Measurements from ENCODE around the gene NPB. TPM values are rescaled to one million over a fixed set of nuclear protein-coding genes. Genes with fewer than 3 reads are reported as not detected.

Gene NPB
- polyA plus RNA-seq, 1 donor from 2014 or later: 1.3 TPM

DNA sequence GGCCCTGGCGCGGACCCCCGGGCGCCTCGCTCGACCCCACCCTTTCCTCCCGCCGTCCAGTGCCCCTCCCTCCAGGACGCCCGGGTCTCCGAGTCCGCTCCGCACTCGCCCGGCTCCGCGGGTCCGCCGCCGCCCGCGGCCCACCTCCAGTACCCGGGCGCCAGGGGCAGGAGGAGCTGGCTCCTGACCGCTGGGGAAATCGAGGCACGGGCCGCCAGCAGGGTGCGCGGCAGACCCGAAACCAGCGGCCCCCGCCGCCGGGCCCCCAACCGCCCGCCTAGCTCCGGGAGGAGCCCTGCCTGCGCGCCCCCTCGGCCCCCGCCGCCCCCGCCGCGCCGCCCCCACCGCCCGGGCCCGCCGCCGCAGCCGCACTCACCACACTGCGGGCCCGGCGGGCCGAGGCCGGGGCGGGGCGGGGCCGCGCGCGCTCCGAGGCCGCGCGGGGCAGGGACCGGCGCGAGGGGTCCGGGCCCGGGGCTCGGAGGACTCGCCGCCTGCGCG, 25.2 kb downstream of the NPB start:
- H3K27me3 ChIP-seq (ENCODE audit: insufficient read depth, low read depth, low read length): no peaks in the 10 kb centered on the region
- H3F3A ChIP-seq (ENCODE audit: insufficient read depth, low read length, poor library complexity, severe bottlenecking): no peaks in the 10 kb centered on the region
- no peaks in the 10 kb centered on the region for H3K36me3 ChIP-seq (ENCODE audit: insufficient read depth, low read length)
- TF ChIP-seq, protein P1, sequence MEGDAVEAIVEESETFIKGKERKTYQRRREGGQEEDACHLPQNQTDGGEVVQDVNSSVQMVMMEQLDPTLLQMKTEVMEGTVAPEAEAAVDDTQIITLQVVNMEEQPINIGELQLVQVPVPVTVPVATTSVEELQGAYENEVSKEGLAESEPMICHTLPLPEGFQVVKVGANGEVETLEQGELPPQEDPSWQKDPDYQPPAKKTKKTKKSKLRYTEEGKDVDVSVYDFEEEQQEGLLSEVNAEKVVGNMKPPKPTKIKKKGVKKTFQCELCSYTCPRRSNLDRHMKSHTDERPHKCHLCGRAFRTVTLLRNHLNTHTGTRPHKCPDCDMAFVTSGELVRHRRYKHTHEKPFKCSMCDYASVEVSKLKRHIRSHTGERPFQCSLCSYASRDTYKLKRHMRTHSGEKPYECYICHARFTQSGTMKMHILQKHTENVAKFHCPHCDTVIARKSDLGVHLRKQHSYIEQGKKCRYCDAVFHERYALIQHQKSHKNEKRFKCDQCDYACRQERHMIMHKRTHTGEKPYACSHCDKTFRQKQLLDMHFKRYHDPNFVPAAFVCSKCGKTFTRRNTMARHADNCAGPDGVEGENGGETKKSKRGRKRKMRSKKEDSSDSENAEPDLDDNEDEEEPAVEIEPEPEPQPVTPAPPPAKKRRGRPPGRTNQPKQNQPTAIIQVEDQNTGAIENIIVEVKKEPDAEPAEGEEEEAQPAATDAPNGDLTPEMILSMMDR (IDR thresholded peaks at IDR 0.05; ENCODE audit: poor library complexity, severe bottlenecking): no peak
- TF ChIP-seq EP300 (conservative IDR thresholded peaks at IDR 0.05; ENCODE audit: poor library complexity, severe bottlenecking) (no peak), MXI1 (conservative IDR thresholded peaks at IDR 0.05; ENCODE audit: poor library complexity, severe bottlenecking) (no peak), TAF1 (IDR thresholded peaks at IDR 0.05; ENCODE audit: low read depth) (no peak), RAD21 (conservative IDR thresholded peaks at IDR 0.05) (no peak), EZH2 (IDR thresholded peaks at IDR 0.05; ENCODE audit: borderline replicate concordance, insufficient read depth, low read length, poor library complexity, severe bottlenecking) (no peak), SMC3 (conservative IDR thresholded peaks at IDR 0.05; ENCODE audit: poor library complexity) (no peak), POLR2AphosphoS5 (IDR thresholded peaks at IDR 0.05) (no peak)
- TF ChIP-seq, protein P2, sequence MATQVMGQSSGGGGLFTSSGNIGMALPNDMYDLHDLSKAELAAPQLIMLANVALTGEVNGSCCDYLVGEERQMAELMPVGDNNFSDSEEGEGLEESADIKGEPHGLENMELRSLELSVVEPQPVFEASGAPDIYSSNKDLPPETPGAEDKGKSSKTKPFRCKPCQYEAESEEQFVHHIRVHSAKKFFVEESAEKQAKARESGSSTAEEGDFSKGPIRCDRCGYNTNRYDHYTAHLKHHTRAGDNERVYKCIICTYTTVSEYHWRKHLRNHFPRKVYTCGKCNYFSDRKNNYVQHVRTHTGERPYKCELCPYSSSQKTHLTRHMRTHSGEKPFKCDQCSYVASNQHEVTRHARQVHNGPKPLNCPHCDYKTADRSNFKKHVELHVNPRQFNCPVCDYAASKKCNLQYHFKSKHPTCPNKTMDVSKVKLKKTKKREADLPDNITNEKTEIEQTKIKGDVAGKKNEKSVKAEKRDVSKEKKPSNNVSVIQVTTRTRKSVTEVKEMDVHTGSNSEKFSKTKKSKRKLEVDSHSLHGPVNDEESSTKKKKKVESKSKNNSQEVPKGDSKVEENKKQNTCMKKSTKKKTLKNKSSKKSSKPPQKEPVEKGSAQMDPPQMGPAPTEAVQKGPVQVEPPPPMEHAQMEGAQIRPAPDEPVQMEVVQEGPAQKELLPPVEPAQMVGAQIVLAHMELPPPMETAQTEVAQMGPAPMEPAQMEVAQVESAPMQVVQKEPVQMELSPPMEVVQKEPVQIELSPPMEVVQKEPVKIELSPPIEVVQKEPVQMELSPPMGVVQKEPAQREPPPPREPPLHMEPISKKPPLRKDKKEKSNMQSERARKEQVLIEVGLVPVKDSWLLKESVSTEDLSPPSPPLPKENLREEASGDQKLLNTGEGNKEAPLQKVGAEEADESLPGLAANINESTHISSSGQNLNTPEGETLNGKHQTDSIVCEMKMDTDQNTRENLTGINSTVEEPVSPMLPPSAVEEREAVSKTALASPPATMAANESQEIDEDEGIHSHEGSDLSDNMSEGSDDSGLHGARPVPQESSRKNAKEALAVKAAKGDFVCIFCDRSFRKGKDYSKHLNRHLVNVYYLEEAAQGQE (IDR thresholded peaks at IDR 0.05; ENCODE audit: borderline replicate concordance): no peak
- H3K79me2 ChIP-seq (replicated peaks; ENCODE audit: insufficient read depth, low read length): peaks cover 23% of the 10 kb centered on the region
- H3K9ac ChIP-seq (ENCODE audit: low read length): peak overlapping the region; percentile 68
- no peaks in the 10 kb centered on the region for H4K20me1 ChIP-seq (ENCODE audit: insufficient read depth)
- no peaks in the 10 kb centered on the region for H3K9me2 ChIP-seq (ENCODE audit: insufficient read depth, low read length)
- H3K27ac ChIP-seq (ENCODE audit: low read length): no peak overlapping the region
- H3K9me3 ChIP-seq (ENCODE audit: low read length): no peaks in the 10 kb centered on the region
- H3K4me3 ChIP-seq (ENCODE audit: low read length): peak overlapping the region; percentile 72
- H2AFZ ChIP-seq (ENCODE audit: low read depth, low read length): no peak overlapping the region
- no peak overlapping the region for H3K4me2 ChIP-seq (ENCODE audit: low read length)

DNA sequence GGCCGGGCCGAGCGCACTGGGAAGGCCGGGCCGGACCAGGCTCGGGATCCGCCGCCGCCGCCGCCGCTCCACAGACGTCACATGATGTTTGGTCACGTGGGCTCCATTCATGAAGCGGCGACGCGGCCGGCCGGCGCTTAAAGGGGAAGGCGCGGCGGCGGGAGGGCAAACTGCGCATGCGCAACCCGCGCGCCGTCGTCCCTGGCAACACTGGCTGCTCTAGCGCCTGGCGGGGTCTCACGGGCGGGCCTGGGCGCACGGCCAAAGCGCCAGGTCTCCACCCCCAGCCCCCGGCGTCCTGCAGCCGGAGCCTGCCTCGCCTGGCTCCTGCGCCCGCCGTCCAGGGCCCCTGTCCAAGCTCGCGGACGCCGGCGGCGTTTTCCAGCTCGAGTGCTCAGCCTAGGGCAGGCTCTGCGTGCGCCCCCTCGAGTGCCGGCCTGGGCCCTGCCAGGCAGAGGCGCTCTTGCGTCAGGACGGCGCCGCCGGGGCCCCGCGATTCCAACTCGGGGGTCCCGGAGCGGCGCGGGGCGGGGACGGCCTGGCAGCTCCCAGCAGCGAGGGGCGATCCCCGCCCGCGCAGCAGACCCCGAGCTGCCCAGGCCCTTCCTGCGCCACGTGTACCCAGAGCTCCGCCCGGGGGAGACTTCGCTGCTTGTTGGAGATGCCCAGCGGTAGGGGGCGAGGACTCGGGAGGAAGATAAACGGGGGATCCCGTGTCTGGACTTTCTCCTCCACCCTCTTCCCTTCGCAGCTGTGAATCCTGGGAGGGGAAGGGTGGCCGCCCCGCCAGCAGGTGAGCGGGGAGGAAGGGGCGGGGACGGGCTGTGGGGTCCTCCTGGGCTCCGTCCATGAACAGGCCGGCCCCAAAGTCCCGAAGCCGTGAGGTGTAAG, 25.9 kb downstream of the NPB start, which contains the start of gene MAFG:
TSS of gene MAFG (minus strand) at position 83 of the 891 bp plus-strand sequence. CDS start 4,550 bp downstream, outside the sequence.
- H3K4me3 ChIP-seq (ENCODE audit: low read length): peak within 1 kb of the TSS; percentile 72
- no peaks in the 10 kb centered on the region for H4K20me1 ChIP-seq (ENCODE audit: insufficient read depth)
- H3K79me2 ChIP-seq (replicated peaks; ENCODE audit: insufficient read depth, low read length): peaks cover 23% of the 10 kb centered on the region
- TF ChIP-seq, protein P2 (IDR thresholded peaks at IDR 0.05; ENCODE audit: borderline replicate concordance): no peak
- TF ChIP-seq SMC3 (conservative IDR thresholded peaks at IDR 0.05; ENCODE audit: poor library complexity) (peak; percentile 73), MXI1 (conservative IDR thresholded peaks at IDR 0.05; ENCODE audit: poor library complexity, severe bottlenecking) (peak; percentile 91), EP300 (conservative IDR thresholded peaks at IDR 0.05; ENCODE audit: poor library complexity, severe bottlenecking) (no peak), TAF1 (IDR thresholded peaks at IDR 0.05; ENCODE audit: low read depth) (no peak), RAD21 (conservative IDR thresholded peaks at IDR 0.05) (peak; percentile 67), POLR2AphosphoS5 (IDR thresholded peaks at IDR 0.05) (peak; percentile 83), EZH2 (IDR thresholded peaks at IDR 0.05; ENCODE audit: borderline replicate concordance, insufficient read depth, low read length, poor library complexity, severe bottlenecking) (no peak)
- TF ChIP-seq, protein P1 (IDR thresholded peaks at IDR 0.05; ENCODE audit: poor library complexity, severe bottlenecking): peak; percentile 94
- no peak within 1 kb of the TSS for H3K27ac ChIP-seq (ENCODE audit: low read length)
- peak within 1 kb of the TSS; percentile 73 for H3K4me2 ChIP-seq (ENCODE audit: low read length)
- H3K9ac ChIP-seq (ENCODE audit: low read length): peak within 1 kb of the TSS; percentile 68
- H3K27me3 ChIP-seq (ENCODE audit: insufficient read depth, low read depth, low read length): no peaks in the 10 kb centered on the region
- no peak within 1 kb of the TSS for H2AFZ ChIP-seq (ENCODE audit: low read depth, low read length)
- no peaks in the 10 kb centered on the region for H3F3A ChIP-seq (ENCODE audit: insufficient read depth, low read length, poor library complexity, severe bottlenecking)
- H3K36me3 ChIP-seq (ENCODE audit: insufficient read depth, low read length): no peaks in the 10 kb centered on the region
- H3K9me3 ChIP-seq (ENCODE audit: low read length): no peaks in the 10 kb centered on the region
- H3K9me2 ChIP-seq (ENCODE audit: insufficient read depth, low read length): no peaks in the 10 kb centered on the region
